ENCODE results near the gene CBFA2T3. TPM values are rescaled to one million over a fixed set of nuclear protein-coding genes. Genes with fewer than 3 reads are reported as not detected.

CBFA2T3 gene
- total and polyA plus RNA-seq, 2 of the 8 experiments (the other 6 are each of a cell fraction or from before 2014, with no cell fraction given) = 0.51 to 1.3 TPM

GRCh38 chr16:89014403-89015230 is 37.6 kb upstream of the CBFA2T3 start:
- no peak overlapping the region for H3K9ac ChIP-seq (replicated peaks in 1 of 4; ENCODE audit: extremely low read depth in 1 of 4, low read depth in 3 of 4, low read length in 3 of 4)
- no peak for TF ChIP-seq POU5F1 (IDR thresholded peaks at IDR 0.05; ENCODE audit: low read depth, low read length)
- CTCF ChIA-PET (ENCODE audit: partially characterized antibody) = interaction anchor here (0.6 kb wide), 1 partner anchor 74 kb away, joined by 3 read pairs; no protein-coding TSS in a partner anchor
- H4K8ac ChIP-seq (ENCODE audit: extremely low read depth, insufficient read depth, low read length) = peak overlapping the region; percentile 25; the same call in 1 of the 2 replicates
- no peak overlapping the region for H2BK12ac ChIP-seq (ENCODE audit: low read depth, low read length)
- H2BK15ac ChIP-seq (ENCODE audit: low read length) = no peak overlapping the region
- peaks cover 0 to 1% of the 10 kb centered on the region in 2 experiments for H4K20me1 ChIP-seq (replicated peaks in 1 of 2; ENCODE audit: control insufficient read depth in 1 of 2, insufficient read depth in 2 of 2, low read length in 2 of 2)
- no peak overlapping the region for H2BK20ac ChIP-seq (ENCODE audit: low read length)
- H3K9me3 ChIP-seq (ENCODE audit: insufficient read depth in 2 of 2, low read depth in 1 of 2, low read length in 1 of 2) = peaks cover 5 to 12% of the 10 kb centered on the region in 2 experiments; a peak in 1 of 4 replicates
- H3K18ac ChIP-seq (ENCODE audit: extremely low read depth, low read length) = no peak overlapping the region
- no peak overlapping the region for H4K91ac ChIP-seq (replicated peaks; ENCODE audit: insufficient read length, low read length)
- H3K23ac ChIP-seq (ENCODE audit: insufficient read length) = no peak overlapping the region
- H3K56ac ChIP-seq (replicated peaks; ENCODE audit: insufficient read length, low read depth, low read length) = no peak overlapping the region
- no peaks in the 10 kb centered on the region; the same call in 1 of the 2 replicates for H3K79me1 ChIP-seq (ENCODE audit: low read depth, low read length)
- FAIRE-seq (no peak), DNase-seq (ENCODE audit: low read depth in 1 of 2, low spot score in 2 of 2) (no peak)
- no peak overlapping the region for H3K4me3 ChIP-seq (ENCODE audit: extremely low read depth in 1 of 4, insufficient read depth in 2 of 4, low read depth in 3 of 4, low read length in 4 of 4)
- WGBS, 2 experiments (ENCODE audit: extremely low coverage in 1 of 2, insufficient coverage in 1 of 2, insufficient read length in 1 of 2, insufficient replicate concordance in 2 of 2, low coverage in 1 of 2, low lambda C conversion rate in 2 of 2, missing lambda C conversion rate in 1 of 2) = 82% methylated on average over 16 of the region's 19 CpGs; no CpG with 5 or more reads in 1 of the 2 experiments
- H2BK5ac ChIP-seq (ENCODE audit: low read depth, low read length) = no peak overlapping the region
- H3K4me1 ChIP-seq (replicated peaks in 1 of 4; ENCODE audit: control insufficient read depth in 3 of 4, insufficient read depth in 4 of 4, low read length in 3 of 4) = peaks cover 0 to 2% (median 0%) of the 10 kb centered on the region in 4 experiments; a peak in 2 of 7 replicates
- no peak overlapping the region for H2AK5ac ChIP-seq (ENCODE audit: low read depth, low read length)
- POLR2A ChIA-PET (ENCODE audit: partially characterized antibody) = interaction anchor here (0.6 to 1.4 kb wide), 3 partner anchors 9 to 444 kb away, joined by 3 read pairs; no protein-coding TSS in a partner anchor
- no peak overlapping the region for H3K27ac ChIP-seq (ENCODE audit: low read depth, low read length)
- H3K27me3 ChIP-seq (replicated peaks in 1 of 4; ENCODE audit: control insufficient read depth in 3 of 4, extremely low read depth in 1 of 4, insufficient read depth in 3 of 4, low read length in 3 of 4) = no peaks in the 10 kb centered on the region; a peak in 1 of 7 replicates
- H3K36me3 ChIP-seq (ENCODE audit: control insufficient read depth in 2 of 4, insufficient read depth in 4 of 4, low read length in 3 of 4) = no peaks in the 10 kb centered on the region
- H3K79me2 ChIP-seq (ENCODE audit: control insufficient read depth in 1 of 2, insufficient read depth in 2 of 2, low read length in 2 of 2) = no peaks in the 10 kb centered on the region
- no peak overlapping the region for H3K14ac ChIP-seq (ENCODE audit: insufficient read length)
- H2BK120ac ChIP-seq (replicated peaks; ENCODE audit: low read depth, low read length) = no peak overlapping the region
- no peak overlapping the region for H2AFZ ChIP-seq (ENCODE audit: low read length)
- H3K23me2 ChIP-seq (ENCODE audit: low read depth, low read length) = peaks cover 16% of the 10 kb centered on the region; the same call in 1 of the 2 replicates
- H3K4ac ChIP-seq (replicated peaks; ENCODE audit: insufficient read length, low read depth, low read length) = no peak overlapping the region
- H3K4me2 ChIP-seq (ENCODE audit: insufficient read depth in 1 of 2, low read depth in 2 of 2, low read length in 2 of 2) = no peak overlapping the region
- no peak overlapping the region for H4K5ac ChIP-seq (ENCODE audit: insufficient read length, low read depth, low read length)
